PC-3 (cell line): ENCODE measurements around the gene XPO5. TPM values are rescaled to one million over a fixed set of nuclear protein-coding genes. Genes with fewer than 3 reads are reported as not detected.

Experiments
- ATAC-seq: fragments of 200-7000 bp; cut with Tn5 transposase; 2 replicates; pipeline ENCODE4 v1.9.1; 2020; ENCODE audit warnings: mild to moderate bottlenecking, moderate library complexity
- BruUV-seq: library from RNA; stranded (reverse); fragments of 400-500 nt; replicated peaks from 2 replicates; lab custom pipeline; 2021; lab: Mats Ljungman, UMichigan
- CTCF ChIA-PET: fragments of 300-600 bp; sonication (Branson Sonifier 250); formaldehyde crosslinking; loops from one replicate; lab custom pipeline; 2022; ENCODE audit warnings: antibody characterized with exemption; lab: Charles Lee
- POLR2A ChIA-PET: fragments of 300-600 bp; sonication (Branson Sonifier 250); formaldehyde crosslinking; loops from one replicate; lab custom pipeline; 2022; ENCODE audit warnings: antibody characterized with exemption; ENCODE audit not compliant: unreplicated experiment; lab: Charles Lee
- DNase-seq: peaks from one replicate; pipeline ENCODE4 v3.0.0-alpha.2; 2015
- H2AFZ ChIP-seq: fragments of 300-600 bp; sonication (generic); 2 replicates; pipeline ENCODE4 v1.6.0; 2016; ENCODE audit warnings: antibody characterized with exemption, low read length
- H3F3A ChIP-seq: fragments of 300-600 bp; sonication (generic); one replicate; pipeline ENCODE4 v1.6.0; 2017; ENCODE audit warnings: antibody characterized with exemption, low read length, control low read depth, mild to moderate bottlenecking; ENCODE audit not compliant: unreplicated experiment
- H3K27ac ChIP-seq: fragments of 300-600 bp; sonication (generic); 2 replicates; pipeline ENCODE4 v1.5.1; 2016; ENCODE audit warnings: mild to moderate bottlenecking, low read length
- H3K27me3 ChIP-seq: fragments of 300-600 bp; sonication (generic); 2 replicates; pipeline ENCODE4 v1.6.1; 2016; ENCODE audit warnings: low read length, mixed read lengths
- H3K36me3 ChIP-seq: fragments of 300-600 bp; sonication (generic); 2 replicates; pipeline ENCODE4 v1.6.1; 2016; ENCODE audit warnings: low read depth, mixed run types, low read length, mixed read lengths
- H3K4me1 ChIP-seq: fragments of 300-600 bp; sonication (generic); 2 replicates; pipeline ENCODE4 v1.5.1; 2016; ENCODE audit warnings: low read length; ENCODE audit not compliant: insufficient read depth
- H3K4me2 ChIP-seq: fragments of 300-600 bp; sonication (generic); 2 replicates; pipeline ENCODE4 v1.6.0; 2016; ENCODE audit warnings: low read length
- H3K4me3 ChIP-seq: fragments of 300-600 bp; sonication (generic); 2 replicates; pipeline ENCODE4 v1.5.1; 2016; ENCODE audit warnings: mild to moderate bottlenecking, low read length, mixed read lengths
- H3K79me2 ChIP-seq: fragments of 300-600 bp; sonication (generic); 2 replicates; pipeline ENCODE4 v1.6.1; 2017; ENCODE audit warnings: low read length, mixed read lengths
- H3K9ac ChIP-seq: fragments of 300-600 bp; sonication (generic); 2 replicates; pipeline ENCODE4 v1.6.0; 2016; ENCODE audit warnings: mild to moderate bottlenecking, low read length
- H3K9me2 ChIP-seq: fragments of 300-600 bp; sonication (generic); replicated peaks from 2 replicates; pipeline ENCODE4 v1.6.1; 2016; ENCODE audit warnings: mixed run types, low read length, mixed read lengths
- H3K9me3 ChIP-seq: fragments of 300-600 bp; sonication (generic); 2 replicates; pipeline ENCODE4 v1.6.1; 2016; ENCODE audit warnings: low read length, mixed read lengths
- H4K20me1 ChIP-seq: fragments of 300-600 bp; sonication (generic); 2 replicates; pipeline ENCODE4 v1.6.1; 2016; ENCODE audit warnings: low read length, mixed read lengths
- EZH2 ChIP-seq: fragments of 300-600 bp; sonication (generic); IDR thresholded peaks from one replicate; pipeline ENCODE4 v1.6.1; 2017; ENCODE audit warnings: antibody characterized with exemption, mild to moderate bottlenecking, low read length; ENCODE audit not compliant: unreplicated experiment
- EZH2phosphoT487 ChIP-seq: fragments of 300-600 bp; sonication (generic); IDR thresholded peaks from 2 replicates; pipeline ENCODE4 v1.6.1; 2018; ENCODE audit warnings: mild to moderate bottlenecking, antibody characterized with exemption, low read length, borderline replicate concordance
- intact Hi-C: fragments of 100-400 bp; cut with micrococcal nuclease; formaldehyde crosslinking; loops from 2 replicates; pipeline ENCODE4 v1.9.0; 2023
- total RNA-seq: library from RNA; depleted of rRNA; stranded (reverse); fragments of >200 nt; gene quantifications from 2 replicates; pipeline ENCODE4 v1.2.3, GENCODE V29; 2014
- TF ChIP-seq, protein P1 (sequence below): fragments of 300-600 bp; sonication (generic); conservative IDR thresholded peaks from 2 replicates; pipeline ENCODE4 v1.5.1; 2017; ENCODE audit warnings: antibody characterized with exemption, low read depth, mild to moderate bottlenecking, low read length

The XPO5 gene
- total RNA-seq, 1 experiment from 2014 or later, result 42.3 TPM

DNA sequence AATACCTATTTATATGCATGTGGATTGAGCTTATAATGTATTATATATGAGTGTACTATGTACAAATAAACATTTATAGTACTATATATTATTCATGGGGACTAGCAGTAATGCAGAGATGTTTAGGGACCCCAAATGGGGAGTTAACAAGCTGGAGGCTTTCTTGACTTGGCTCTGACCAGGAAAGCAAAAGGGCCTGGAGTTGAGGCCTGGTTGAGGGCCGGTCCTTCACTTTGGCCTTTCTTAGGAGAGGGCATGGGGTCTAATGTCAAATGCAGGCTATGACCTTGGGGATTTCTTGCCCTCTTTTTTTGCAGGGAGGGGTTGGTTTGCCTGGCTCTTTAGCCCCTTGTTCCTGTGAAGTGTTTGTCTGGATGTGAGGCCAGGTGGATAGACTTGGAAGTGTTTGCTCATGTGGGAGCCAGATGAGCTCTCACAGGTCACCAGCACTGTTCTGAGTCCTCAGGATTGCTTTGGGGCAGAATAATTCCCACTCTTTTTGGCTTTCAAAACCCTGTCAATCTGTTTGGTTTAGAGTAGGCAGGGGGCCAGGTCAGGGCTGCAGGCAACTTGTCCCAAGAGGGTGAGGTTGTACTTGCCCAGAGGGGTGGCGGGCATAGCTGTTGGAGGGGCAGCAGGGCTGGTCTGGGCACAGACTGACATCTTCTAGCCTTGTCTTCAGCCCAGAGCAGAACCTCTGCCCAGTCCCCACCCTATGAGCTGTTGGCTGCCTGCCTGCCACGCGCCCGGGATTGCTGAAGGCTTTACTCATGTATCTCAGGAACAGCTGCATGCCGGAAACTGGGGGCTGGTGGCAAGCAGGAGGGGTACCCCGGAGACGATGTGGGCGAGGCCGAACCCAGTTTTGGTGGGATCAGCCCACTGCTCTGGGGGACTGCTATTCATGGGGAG lies 83.8 kb downstream of the XPO5 start:
- no peak overlapping the region for H3K27ac ChIP-seq
- H3K4me3 ChIP-seq, result no peak overlapping the region
- H3K4me1 ChIP-seq, result peaks cover 4% of the 10 kb centered on the region; the same call in 1 of the 2 replicates
- no peaks in the 10 kb centered on the region for H3F3A ChIP-seq
- H3K9me2 ChIP-seq, result no peaks in the 10 kb centered on the region
- no peak overlapping the region for H3K9ac ChIP-seq
- H3K79me2 ChIP-seq, result peaks cover 51% of the 10 kb centered on the region
- no peak overlapping the region for H3K4me2 ChIP-seq
- DNase-seq (no peak), ATAC-seq (peak; percentile 25; the same call in 1 of the 2 replicates)
- POLR2A ChIA-PET, result no interaction called here
- intact Hi-C loops, result no loop called here
- peaks cover 13% of the 10 kb centered on the region; the same call in 1 of the 2 replicates for H4K20me1 ChIP-seq
- H3K36me3 ChIP-seq, result no peaks in the 10 kb centered on the region
- no peaks in the 10 kb centered on the region for H3K27me3 ChIP-seq
- H3K9me3 ChIP-seq, result no peaks in the 10 kb centered on the region
- H2AFZ ChIP-seq, result no peak overlapping the region
- CTCF ChIA-PET, result no interaction called here
- TF ChIP-seq EZH2phosphoT487 (no peak), EZH2 (no peak)
- TF ChIP-seq, protein P1, sequence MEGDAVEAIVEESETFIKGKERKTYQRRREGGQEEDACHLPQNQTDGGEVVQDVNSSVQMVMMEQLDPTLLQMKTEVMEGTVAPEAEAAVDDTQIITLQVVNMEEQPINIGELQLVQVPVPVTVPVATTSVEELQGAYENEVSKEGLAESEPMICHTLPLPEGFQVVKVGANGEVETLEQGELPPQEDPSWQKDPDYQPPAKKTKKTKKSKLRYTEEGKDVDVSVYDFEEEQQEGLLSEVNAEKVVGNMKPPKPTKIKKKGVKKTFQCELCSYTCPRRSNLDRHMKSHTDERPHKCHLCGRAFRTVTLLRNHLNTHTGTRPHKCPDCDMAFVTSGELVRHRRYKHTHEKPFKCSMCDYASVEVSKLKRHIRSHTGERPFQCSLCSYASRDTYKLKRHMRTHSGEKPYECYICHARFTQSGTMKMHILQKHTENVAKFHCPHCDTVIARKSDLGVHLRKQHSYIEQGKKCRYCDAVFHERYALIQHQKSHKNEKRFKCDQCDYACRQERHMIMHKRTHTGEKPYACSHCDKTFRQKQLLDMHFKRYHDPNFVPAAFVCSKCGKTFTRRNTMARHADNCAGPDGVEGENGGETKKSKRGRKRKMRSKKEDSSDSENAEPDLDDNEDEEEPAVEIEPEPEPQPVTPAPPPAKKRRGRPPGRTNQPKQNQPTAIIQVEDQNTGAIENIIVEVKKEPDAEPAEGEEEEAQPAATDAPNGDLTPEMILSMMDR, result no peak
- BruUV-seq, result no TSS peak

DNA sequence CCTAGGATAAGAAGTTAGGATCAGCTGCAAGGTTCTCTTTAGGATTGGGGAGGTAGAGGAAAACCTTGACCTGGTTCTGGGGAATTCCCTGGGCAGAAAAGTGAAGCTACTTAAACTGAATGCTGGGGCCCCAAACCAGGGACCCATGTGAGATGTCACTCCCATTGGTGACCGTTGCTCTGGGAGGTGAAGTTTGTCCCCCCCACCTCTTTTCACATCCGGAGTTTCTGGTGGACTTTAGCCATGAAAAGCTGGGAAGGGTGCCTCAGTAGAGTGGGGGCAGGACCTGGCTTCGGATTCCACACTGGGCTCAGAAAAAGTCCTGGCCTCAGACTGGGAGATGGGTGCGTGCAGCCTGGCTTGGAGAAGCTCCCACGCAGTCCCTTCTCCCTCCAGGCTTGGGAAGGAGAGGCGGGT lies 85.3 kb downstream of the XPO5 start:
- ChIA-PET CTCF (no interaction called here), POLR2A (no interaction called here)
- Histone ChIP-seq H3K27me3 (no peaks in the 10 kb centered on the region), H3K79me2 (peaks cover 58% of the 10 kb centered on the region), H3K9ac (no peak overlapping the region), H3K4me3 (no peak overlapping the region), H3F3A (no peaks in the 10 kb centered on the region), H4K20me1 (peaks cover 10% of the 10 kb centered on the region; the same call in 1 of the 2 replicates), H3K36me3 (no peaks in the 10 kb centered on the region), H3K27ac (no peak overlapping the region), H3K4me1 (peaks cover 4% of the 10 kb centered on the region; the same call in 1 of the 2 replicates), H3K9me3 (no peaks in the 10 kb centered on the region), H2AFZ (no peak overlapping the region), H3K4me2 (no peak overlapping the region), H3K9me2 (no peaks in the 10 kb centered on the region)
- no peak for DNase-seq
- no peak for ATAC-seq
- intact Hi-C loops, result no loop called here
- BruUV-seq, result no TSS peak
- TF ChIP-seq, protein P1, result no peak
- TF ChIP-seq EZH2phosphoT487, result no peak
- TF ChIP-seq EZH2, result no peak
